ENCODE data around the gene DNAH2.

GRCh38 chr17:7857713-7858521 is 140.4 kb downstream of the DNAH2 start, which contains the start of gene CYB5D1:
- TF ChIP-seq EZH2 (IDR thresholded peaks at IDR 0.05; ENCODE audit: borderline replicate concordance, low read length), result no peak
- TF ChIP-seq CTCF (conservative IDR thresholded peaks at IDR 0.05 in 1 of 2, IDR thresholded peaks at IDR 0.05 in 1 of 2; ENCODE audit: extremely low read depth in 1 of 2, insufficient read depth in 1 of 2, low read depth in 1 of 2, low read length in 2 of 2), result no peak

Measured in mammary epithelial cell (primary cell).